ENCODE data around the gene RAD51B. TPM values are rescaled to one million over a fixed set of nuclear protein-coding genes. Genes with fewer than 3 reads are reported as not detected.

The RAD51B gene
- total RNA-seq, 4 donors from 2014 or later = 19.6 to 39.7 (median 25.4) TPM

DNA sequence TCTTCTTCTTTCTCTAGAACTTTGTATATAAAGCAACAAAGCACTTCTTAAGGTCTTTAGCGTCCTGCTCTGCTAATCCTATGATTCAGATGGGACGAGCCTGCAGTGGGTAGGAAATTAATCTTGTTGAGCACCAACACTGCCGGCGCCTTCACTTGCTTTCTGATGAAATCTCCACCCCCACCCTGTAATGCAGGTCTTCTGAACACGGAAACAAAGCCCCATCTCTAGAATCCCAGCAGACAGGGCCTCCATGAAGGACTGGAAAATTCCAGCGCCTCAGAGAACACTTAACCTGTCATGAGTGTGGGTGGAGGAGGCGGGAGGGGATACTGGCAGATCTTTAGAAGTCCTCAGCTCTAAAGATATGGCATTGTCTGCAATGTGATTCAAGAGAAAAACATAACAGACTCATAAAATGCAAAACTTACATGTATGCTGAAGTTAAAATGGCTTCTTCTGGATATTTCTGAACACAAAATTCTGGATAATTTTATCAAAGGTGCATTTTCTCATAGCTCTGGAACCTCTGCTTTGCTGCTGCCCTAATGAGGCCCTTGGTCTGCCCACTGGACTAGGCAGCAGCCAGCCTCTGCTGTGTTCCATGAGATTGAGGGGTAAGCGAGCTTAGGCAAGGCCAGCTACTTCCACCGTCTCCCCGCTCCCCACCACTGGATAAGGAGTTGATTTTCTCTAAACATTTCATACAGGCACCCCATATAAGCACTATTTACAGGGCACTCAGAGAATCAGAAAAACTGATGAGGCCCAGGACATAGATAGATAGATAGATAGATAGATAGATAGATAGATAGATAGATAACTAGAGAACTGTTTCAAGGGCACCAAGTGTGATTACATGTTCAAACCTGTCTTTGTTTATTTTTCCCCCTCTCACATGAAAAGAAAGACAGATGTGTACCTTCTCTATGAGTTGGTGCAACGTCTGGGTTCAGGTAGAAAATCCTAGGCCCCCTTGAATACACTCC lies 930.2 kb downstream of the RAD51B start:
- TF ChIP-seq EP300 (IDR thresholded peaks at IDR 0.05) (no peak), POLR2AphosphoS5 (IDR thresholded peaks at IDR 0.05) (no peak), CTCF (IDR thresholded peaks at IDR 0.05) (no peak), POLR2A (IDR thresholded peaks at IDR 0.05) (no peak)
- WGBS = 81% methylated on average over 11 of the region's 11 CpGs
- no peaks in the 10 kb centered on the region for H3K36me3 ChIP-seq
- H3K9me3 ChIP-seq = no peaks in the 10 kb centered on the region
- no peak overlapping the region for H3K27ac ChIP-seq
- H3K27me3 ChIP-seq = no peaks in the 10 kb centered on the region
- DNase-seq (ENCODE audit: low spot score in 2 of 2) = peak in 1 of 2 donors; percentile 27
- H3K4me3 ChIP-seq = no peak overlapping the region
- H3K4me1 ChIP-seq = peaks cover 9% of the 10 kb centered on the region

DNA sequence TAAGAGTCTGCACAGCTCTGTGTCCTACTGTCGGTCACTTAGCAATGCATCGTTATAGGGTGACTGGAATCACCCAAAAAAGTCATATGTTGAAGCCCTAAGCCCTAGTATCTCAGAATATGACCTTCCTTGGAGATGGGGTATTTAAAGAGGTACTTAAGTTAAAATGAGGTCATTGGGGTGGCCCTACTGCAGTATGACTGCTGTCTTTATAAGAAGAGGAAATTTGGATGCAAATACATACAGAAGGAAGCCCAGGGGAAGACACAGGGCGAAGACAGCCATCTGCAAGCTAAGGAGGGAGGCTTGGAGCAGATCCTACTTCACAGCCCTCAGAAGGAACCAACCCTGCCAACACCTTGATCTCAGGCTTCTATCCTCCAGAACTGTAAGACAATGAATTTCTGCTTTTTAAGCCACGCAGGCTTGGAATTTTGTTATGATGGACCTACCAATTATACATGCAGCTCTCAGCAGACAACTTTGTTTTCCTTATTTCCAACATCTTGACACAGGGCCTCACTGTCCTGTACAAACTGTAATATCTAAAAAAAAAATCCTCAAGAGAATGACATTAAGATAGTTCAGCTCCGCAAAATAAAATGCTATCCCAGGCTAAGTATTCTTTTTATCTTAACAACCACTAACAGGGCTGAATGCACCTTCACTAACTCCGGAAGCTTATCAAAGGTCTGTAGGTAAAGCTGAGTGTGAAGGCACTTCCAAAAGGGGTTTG lies 932.9 kb downstream of the RAD51B start:
- WGBS = 87% methylated on average over 6 of the region's 6 CpGs
- H3K27ac ChIP-seq = no peak overlapping the region
- H3K9me3 ChIP-seq = no peaks in the 10 kb centered on the region

GRCh38 chr14:68753690-68754089 lies 934.1 kb downstream of the RAD51B start:
- peaks cover 29% of the 10 kb centered on the region for H3K4me1 ChIP-seq
- no peaks in the 10 kb centered on the region for H3K27me3 ChIP-seq
- no peaks in the 10 kb centered on the region for H3K9me3 ChIP-seq
- no peak overlapping the region for H3K4me3 ChIP-seq
- no peak overlapping the region for H3K27ac ChIP-seq
- no peak for TF ChIP-seq POLR2AphosphoS5 (IDR thresholded peaks at IDR 0.05)
- TF ChIP-seq POLR2A (IDR thresholded peaks at IDR 0.05) = no peak
- TF ChIP-seq CTCF (IDR thresholded peaks at IDR 0.05) = no peak
- WGBS = 59% methylated on average over 4 of the region's 4 CpGs
- DNase-seq (ENCODE audit: low spot score in 2 of 2) = no peak
- no peaks in the 10 kb centered on the region for H3K36me3 ChIP-seq

More for the DNA sequence above, 932.9 kb downstream of the RAD51B start:
- Histone ChIP-seq H3K4me1 (peaks cover 20% of the 10 kb centered on the region), H3K36me3 (no peaks in the 10 kb centered on the region), H3K4me3 (no peak overlapping the region), H3K27me3 (no peaks in the 10 kb centered on the region)
- no peak for TF ChIP-seq CTCF (IDR thresholded peaks at IDR 0.05)
- DNase-seq (ENCODE audit: low spot score in 2 of 2) = no peak

- no peak for DNase-seq (ENCODE audit: low spot score in 2 of 2)
- H3K4me3 ChIP-seq = no peak overlapping the region
- H3K4me1 ChIP-seq = peaks cover 29% of the 10 kb centered on the region
- H3K36me3 ChIP-seq = no peaks in the 10 kb centered on the region
- no peaks in the 10 kb centered on the region for H3K27me3 ChIP-seq
- 99% methylated on average over 3 of the region's 3 CpGs for WGBS
- no peak overlapping the region for H3K27ac ChIP-seq
- no peaks in the 10 kb centered on the region for H3K9me3 ChIP-seq
- TF ChIP-seq POLR2A (IDR thresholded peaks at IDR 0.05) (no peak), POLR2AphosphoS5 (IDR thresholded peaks at IDR 0.05) (no peak)
Observed at GRCh38 chr14:68755016-68755353, 935.4 kb downstream of the RAD51B start.

GRCh38 chr14:68756000-68756481 lies 936.5 kb downstream of the RAD51B start:
- H3K36me3 ChIP-seq = no peaks in the 10 kb centered on the region
- H3K4me1 ChIP-seq = peaks cover 32% of the 10 kb centered on the region

More at GRCh38 chr14:68756000-68756481, 936.5 kb downstream of the RAD51B start:
- TF ChIP-seq POLR2A (IDR thresholded peaks at IDR 0.05) = no peak
- no peak for TF ChIP-seq CTCF (IDR thresholded peaks at IDR 0.05)
- no peak for TF ChIP-seq EP300 (IDR thresholded peaks at IDR 0.05)
- TF ChIP-seq POLR2AphosphoS5 (IDR thresholded peaks at IDR 0.05) = no peak
- no peaks in the 10 kb centered on the region for H3K9me3 ChIP-seq
- H3K27ac ChIP-seq = no peak overlapping the region
- WGBS = 66% methylated on average over 7 of the region's 7 CpGs
- H3K27me3 ChIP-seq = no peaks in the 10 kb centered on the region
- H3K4me3 ChIP-seq = no peak overlapping the region
- DNase-seq (ENCODE audit: low spot score in 2 of 2) = no peak
